ENCODE results near the gene EXOC3L2. TPM values are rescaled to one million over a fixed set of nuclear protein-coding genes. Genes with fewer than 3 reads are reported as not detected.

EXOC3L2 gene
- total RNA-seq, 1 experiment from 2014 or later, result 0.61 TPM

GRCh38 chr19:45249261-45250033 is 4.2 kb upstream of the EXOC3L2 start:
- no peak overlapping the region for H2AK5ac ChIP-seq (ENCODE audit: insufficient read length, low read length)
- no CpG with 5 or more reads among the region's 11 CpGs for WGBS (ENCODE audit: extremely low coverage, insufficient read length, low lambda C conversion rate)
- Mint-ChIP-seq H3K27ac (no peak overlapping the region), H3K4me3 (peak overlapping the region; percentile 21 to 87; a peak in 3 of 5 replicates), H3K36me3 (ENCODE audit: insufficient read depth in 1 of 3, low read depth in 3 of 3) (peaks cover 0 to 6% (median 3%) of the 10 kb centered on the region in 3 experiments; a peak in 3 of 7 replicates), H3K9me3 (no peaks in the 10 kb centered on the region; a peak in 2 of 5 replicates), H3K4me1 (peaks cover 24 to 26% of the 10 kb centered on the region in 2 experiments), H3K27me3 (ENCODE audit: low read depth) (peaks cover 37% of the 10 kb centered on the region)
- H3K4me2 ChIP-seq (ENCODE audit: insufficient read depth, insufficient read length, low read length), result no peak overlapping the region
- H3T11ph ChIP-seq (ENCODE audit: low read length), result no peak overlapping the region
- H2BK15ac ChIP-seq (ENCODE audit: low read depth, low read length), result no peak overlapping the region
- no peaks in the 10 kb centered on the region for H3K79me2 ChIP-seq (ENCODE audit: insufficient read depth, low read length)
- H4K5ac ChIP-seq (ENCODE audit: insufficient read length, low read depth, low read length), result no peak overlapping the region
- H3K23ac ChIP-seq (ENCODE audit: insufficient read length, low read depth, low read length), result no peak overlapping the region
- no peak overlapping the region for H3K9ac ChIP-seq (ENCODE audit: extremely low read depth, insufficient read length, low read length)
- no peak overlapping the region for H3K14ac ChIP-seq (ENCODE audit: insufficient read depth, low read length)
- H3K4me1 ChIP-seq (ENCODE audit: insufficient read depth, low read length), result no peaks in the 10 kb centered on the region
- no peak overlapping the region for H2BK20ac ChIP-seq (ENCODE audit: low read depth, low read length, poor library complexity, severe bottlenecking)
- no peak overlapping the region for H4K8ac ChIP-seq (replicated peaks; ENCODE audit: insufficient read length, low read depth, low read length)
- H3K27me3 ChIP-seq (ENCODE audit: insufficient read depth, low read length), result peaks cover 2% of the 10 kb centered on the region; the same call in 1 of the 2 replicates
- no peaks in the 10 kb centered on the region for H3K9me3 ChIP-seq (ENCODE audit: control insufficient read depth, low read depth, low read length)
- H3K56ac ChIP-seq (ENCODE audit: insufficient read length, low read depth, low read length), result no peak overlapping the region
- no peaks in the 10 kb centered on the region for H4K20me1 ChIP-seq (ENCODE audit: control insufficient read depth, insufficient read depth, insufficient read length)
- no peak overlapping the region for H2BK12ac ChIP-seq (ENCODE audit: insufficient read length, low read depth, low read length)
- H2AFZ ChIP-seq (ENCODE audit: low read length), result no peak overlapping the region
- H3K18ac ChIP-seq (ENCODE audit: insufficient read length, low read depth, low read length), result no peak overlapping the region
- no peak overlapping the region for H3K27ac ChIP-seq (ENCODE audit: insufficient read length, low read depth, low read length)
- H3K23me2 ChIP-seq (ENCODE audit: insufficient read length, low read depth, low read length, poor library complexity, severe bottlenecking), result peaks cover 12% of the 10 kb centered on the region
- TF ChIP-seq, protein P1, sequence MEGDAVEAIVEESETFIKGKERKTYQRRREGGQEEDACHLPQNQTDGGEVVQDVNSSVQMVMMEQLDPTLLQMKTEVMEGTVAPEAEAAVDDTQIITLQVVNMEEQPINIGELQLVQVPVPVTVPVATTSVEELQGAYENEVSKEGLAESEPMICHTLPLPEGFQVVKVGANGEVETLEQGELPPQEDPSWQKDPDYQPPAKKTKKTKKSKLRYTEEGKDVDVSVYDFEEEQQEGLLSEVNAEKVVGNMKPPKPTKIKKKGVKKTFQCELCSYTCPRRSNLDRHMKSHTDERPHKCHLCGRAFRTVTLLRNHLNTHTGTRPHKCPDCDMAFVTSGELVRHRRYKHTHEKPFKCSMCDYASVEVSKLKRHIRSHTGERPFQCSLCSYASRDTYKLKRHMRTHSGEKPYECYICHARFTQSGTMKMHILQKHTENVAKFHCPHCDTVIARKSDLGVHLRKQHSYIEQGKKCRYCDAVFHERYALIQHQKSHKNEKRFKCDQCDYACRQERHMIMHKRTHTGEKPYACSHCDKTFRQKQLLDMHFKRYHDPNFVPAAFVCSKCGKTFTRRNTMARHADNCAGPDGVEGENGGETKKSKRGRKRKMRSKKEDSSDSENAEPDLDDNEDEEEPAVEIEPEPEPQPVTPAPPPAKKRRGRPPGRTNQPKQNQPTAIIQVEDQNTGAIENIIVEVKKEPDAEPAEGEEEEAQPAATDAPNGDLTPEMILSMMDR (conservative IDR thresholded peaks at IDR 0.05), result no peak
- H3K79me1 ChIP-seq (ENCODE audit: insufficient read depth, low read depth, low read length, poor library complexity, severe bottlenecking), result peaks cover 7% of the 10 kb centered on the region
- no peak overlapping the region for H2BK5ac ChIP-seq (ENCODE audit: insufficient read length, low read length)
- DNase-seq, result no peak
- H4K91ac ChIP-seq (ENCODE audit: insufficient read length, low read depth, low read length), result no peak overlapping the region
- no peak overlapping the region for H2BK120ac ChIP-seq (ENCODE audit: low read depth, low read length, poor library complexity, severe bottlenecking)
- no peak overlapping the region for H3K4ac ChIP-seq (ENCODE audit: low read depth, low read length)

All from H9 (cell line).